HG03571 (cell line): ENCODE measurements around the gene NEK3.
"Not testable (repeated sequence)": the region's sequence is repeated elsewhere in the genome, so short reads cannot be mapped to it uniquely, and the experiment has no call there.

ENCODE experiments used
- ATAC-seq: cut with Tn5 transposase; IDR thresholded peaks from one replicate; pipeline ENCODE4 v1.9.1; 2021; ENCODE audit not compliant: unreplicated experiment

NEK3 gene

DNA sequence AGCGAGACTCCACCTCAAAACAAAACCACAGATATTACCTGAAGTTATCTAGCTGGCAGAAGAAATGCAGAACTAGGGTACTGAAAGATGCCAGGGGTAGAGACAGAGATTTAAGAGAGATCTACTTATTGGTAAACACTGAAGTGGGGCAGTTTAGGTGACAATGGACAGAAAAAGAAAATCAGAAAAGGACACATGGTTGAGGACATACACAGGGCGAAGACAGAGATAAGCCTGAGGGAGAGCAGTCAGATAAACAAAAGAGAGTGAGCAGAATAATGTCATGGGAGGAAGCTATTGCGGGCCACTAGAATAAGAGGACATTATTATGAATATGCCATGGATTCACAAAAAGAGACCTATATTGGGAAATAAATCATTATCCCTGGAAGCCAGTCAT lies 33.9 kb downstream of the NEK3 start:
- no peak for ATAC-seq

DNA sequence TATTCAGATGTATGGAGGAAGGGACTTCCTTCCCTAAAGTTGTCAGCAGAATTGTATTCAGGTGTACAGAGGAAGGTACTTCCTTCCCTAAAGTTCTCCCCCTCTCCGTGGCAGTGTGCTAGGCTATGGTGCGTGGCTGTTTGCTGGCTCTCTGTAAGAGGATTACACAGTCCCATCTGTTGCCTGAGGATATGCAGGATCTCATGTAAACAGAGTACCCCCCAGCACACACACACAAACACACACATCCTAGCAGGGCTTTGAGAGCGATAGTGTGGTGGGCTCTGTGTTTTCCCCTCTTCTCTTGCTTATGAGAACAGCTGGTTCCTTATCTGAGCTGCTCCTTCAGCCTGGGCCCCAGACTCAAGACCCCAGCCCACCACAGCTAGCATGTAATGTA lies 40.8 kb downstream of the NEK3 start:
- no peak for ATAC-seq

DNA sequence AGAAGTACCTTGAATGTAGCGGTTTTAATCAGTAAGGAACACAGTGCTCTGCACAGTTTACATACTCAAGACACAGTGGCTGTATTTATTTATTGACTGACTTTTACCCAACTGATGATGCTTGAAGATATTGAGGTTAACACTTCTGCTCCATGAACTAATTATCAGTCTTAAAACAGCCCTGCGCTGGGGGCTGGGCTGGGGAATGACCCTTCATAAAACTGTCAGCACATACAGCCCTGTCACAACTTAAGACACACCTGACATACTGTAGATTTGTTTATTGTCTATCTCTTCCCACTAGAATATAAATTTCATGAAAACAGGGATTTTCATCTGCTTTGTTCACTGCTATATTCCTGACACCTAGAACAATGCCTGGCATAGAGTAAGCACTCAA lies 41.3 kb downstream of the NEK3 start:
- ATAC-seq: no peak

DNA sequence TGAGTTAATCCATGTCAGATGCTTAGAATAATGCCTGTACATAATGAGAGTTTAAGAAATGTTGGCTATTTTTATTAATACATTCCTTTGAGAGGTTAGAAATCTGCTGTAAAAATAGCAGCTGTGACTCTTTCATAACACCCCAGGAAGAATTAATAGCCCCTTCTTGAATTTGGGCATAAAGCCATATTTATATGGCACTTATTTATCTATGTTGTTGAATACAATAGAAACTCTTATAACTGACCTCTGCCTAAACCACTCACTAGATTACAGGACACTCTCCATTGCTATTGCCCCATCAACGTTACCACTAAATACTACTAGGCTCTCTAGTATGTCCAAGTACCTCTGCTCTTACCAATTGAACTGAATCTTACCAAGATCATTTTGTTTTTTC lies 46.8 kb downstream of the NEK3 start:
- no peak for ATAC-seq

DNA sequence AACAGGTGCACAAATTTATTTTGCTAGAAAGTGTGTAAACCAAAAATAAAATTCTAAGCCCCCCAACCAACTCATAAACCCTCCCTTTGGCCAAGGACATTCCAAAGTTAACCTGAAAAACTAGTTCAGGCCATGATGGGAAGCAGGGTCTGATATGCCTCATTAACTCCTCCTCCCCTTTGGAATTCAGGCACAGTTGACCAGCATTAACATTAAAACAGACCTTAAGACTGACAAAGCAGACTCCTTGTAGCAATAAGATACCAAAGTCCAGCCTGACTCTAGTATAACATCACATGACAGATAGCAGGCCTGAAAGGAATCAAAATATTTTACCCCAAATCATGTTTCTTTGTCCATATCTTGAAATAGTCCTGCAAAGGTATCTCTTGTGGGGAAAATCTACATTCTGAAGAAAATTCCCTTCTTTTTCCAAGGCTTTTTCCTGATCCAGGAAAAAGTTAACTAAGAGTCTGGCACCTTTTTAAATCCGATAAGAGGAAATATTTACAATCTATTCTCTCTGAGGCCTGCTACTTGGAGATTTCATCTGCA lies 50.2 kb downstream of the NEK3 start:
- ATAC-seq: no peak

DNA sequence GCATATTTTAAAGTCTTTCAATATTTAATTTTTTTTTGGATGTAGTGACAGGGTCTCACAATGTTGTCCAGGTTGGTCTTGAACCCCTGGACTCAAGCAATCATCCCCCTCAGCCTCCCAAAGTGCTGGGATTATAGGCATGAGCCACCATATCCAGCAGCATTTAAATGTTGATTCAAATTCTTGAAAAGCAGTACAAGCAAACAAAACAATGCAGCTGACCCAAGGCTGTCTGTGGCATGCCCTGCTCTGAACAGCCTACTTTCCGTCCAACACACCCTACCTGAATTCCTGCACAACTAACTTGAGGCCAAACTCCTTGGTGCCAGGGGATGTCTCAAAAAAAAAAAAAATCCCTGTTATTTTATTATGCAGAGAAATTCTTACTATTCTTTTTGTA lies 53.6 kb downstream of the NEK3 start:
- ATAC-seq: no peak

DNA sequence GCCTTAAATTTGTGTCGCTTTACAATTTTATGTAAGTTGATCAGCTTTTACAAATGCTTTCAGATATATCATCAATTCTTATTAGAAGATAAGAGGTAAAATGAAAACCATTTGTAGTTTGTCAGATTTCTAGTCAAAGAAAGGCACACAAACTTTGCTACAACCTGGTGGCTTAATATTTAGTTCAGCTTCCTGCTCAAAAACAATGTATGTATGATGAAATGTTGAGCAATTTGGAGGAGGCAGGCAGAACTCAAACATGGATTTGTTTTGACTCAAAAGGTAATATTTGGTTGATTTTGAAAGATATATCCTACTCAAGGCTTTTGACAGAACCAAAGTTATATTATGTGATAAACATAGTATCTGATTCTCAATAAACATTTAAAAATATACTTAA lies 54.8 kb downstream of the NEK3 start:
- ATAC-seq: no peak

DNA sequence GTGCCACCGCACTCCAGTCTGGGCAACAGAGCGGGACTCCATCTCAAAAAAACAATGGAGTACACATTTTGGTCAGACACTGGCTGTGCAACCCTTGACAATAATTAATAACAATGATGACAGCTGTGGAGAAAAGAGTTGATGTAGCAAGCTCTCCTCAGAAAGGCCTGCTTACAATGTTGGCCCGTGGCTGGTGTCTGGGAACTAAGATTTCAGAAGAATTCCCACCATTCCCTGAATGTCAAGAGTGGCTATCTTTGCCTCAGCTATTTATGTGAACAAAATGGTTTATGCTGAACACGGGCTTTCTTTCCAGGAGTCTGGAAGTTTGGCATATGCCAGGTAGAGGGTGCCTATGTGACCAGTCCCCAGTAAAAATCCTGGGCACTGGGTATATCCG lies 56.0 kb downstream of the NEK3 start:
- ATAC-seq: no peak

DNA sequence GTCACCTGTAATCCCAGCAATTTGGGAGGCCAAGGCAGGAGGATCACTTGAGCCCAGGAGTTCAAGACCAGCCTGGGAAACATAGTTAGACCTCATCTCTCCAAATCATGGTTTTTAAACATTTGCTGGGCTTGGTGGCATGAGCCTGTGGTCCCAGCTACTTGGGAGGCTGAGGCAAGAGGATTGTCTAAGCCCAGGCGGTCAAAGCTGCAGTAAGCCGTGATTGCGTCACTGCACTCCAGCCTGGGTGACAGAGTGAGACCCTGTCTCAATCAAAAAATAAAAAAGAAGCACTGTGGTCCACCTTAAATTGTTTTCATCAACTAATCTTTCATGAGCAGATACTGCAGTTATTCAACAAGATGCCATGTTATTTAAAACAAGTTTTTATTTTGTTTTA lies 57.0 kb downstream of the NEK3 start:
- not testable (repeated sequence) for ATAC-seq

DNA sequence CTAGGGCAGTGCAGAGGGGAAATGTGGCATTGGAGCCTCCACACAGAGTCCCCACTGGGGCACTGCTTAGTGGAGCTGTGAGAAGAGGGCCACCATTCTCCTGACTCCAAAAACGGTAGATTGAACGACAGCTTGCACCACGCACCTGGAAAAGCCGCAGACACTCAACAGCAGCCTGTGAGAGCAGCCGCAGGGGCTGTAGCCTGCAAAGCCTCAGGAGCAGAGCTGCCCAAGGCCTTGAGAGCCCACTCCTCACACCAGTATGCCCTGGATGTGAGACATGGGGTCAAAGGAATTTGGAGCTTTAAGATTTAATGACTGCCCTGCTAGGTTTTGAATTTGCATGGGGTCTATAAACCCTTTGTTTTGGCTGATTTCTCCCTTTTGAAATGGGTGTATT lies 62.2 kb downstream of the NEK3 start:
- no peak for ATAC-seq

DNA sequence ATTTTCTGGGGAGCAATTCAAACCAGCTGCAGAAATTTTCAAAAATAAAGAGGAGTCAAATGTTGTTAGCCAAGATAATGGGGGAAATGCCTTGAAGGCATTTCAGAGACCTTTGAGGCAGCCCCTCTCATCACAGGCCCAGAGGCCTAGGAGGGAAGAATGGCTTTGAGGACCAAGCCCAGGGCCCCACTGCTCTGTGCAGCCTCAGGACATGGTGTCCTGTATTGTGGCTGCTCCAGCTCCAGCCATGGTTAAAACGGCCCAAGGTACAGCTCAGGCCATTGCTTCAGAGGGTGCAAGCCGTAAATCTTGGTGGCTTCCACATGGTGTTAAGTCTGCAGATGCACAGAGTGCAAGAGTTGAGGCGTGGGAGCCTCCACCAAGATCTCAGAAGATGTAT lies 62.6 kb downstream of the NEK3 start:
- no peak for ATAC-seq

DNA sequence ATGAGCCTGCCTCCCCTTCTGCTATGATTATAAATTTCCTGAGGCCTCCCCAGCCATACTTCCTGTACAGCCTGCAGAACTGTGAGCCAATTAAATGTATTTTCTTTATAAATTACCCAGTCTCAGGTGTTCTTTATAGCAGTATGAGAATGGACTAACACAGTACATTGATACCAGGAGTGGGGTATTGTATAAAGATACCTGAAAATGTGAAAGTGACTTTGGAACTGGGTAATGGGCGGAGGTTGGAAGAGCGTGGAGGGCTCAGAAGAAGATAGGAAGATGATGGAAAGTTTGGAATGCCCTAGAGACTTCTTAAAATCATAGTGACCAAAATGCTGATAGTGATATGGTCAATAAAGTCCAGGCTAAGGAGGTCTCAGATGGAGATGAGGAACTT lies 63.3 kb downstream of the NEK3 start:
- ATAC-seq: no peak

DNA sequence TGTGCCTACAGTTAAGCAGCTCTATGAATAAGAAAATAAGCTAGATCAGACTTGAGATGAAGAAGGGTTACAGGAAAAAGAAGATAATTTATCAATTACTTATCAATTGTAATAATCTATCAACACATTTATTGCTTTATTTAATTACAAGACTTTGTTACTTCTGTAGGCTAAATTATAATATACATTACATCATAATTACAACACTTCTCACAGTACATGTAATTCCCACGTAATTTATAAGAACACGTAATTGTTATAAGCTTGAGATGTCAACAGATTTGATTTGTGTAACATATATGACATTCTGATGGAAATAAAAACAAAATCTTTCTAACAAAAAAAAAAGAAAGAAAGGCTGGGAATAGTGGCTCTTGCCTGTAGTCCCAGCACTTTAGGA lies 67.3 kb downstream of the NEK3 start:
- ATAC-seq: no peak

DNA sequence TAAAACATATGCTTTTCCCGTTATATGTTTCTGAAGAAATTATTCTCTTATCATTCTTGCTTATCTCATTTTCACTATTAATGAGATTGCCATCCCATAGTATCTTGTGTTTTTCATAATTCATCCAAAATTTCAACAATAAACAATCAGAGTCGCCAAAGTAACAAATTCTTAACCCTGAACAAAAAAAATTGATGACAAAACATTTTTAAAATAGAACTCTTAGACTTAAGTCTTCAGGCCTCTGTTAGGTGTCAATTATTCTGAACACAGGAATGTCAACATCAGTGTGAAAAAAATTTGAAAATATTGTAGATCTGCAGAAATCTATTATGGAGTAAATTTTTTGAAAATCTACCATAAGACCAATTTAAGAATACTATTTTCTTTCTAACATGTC lies 67.9 kb downstream of the NEK3 start:
- no peak for ATAC-seq

DNA sequence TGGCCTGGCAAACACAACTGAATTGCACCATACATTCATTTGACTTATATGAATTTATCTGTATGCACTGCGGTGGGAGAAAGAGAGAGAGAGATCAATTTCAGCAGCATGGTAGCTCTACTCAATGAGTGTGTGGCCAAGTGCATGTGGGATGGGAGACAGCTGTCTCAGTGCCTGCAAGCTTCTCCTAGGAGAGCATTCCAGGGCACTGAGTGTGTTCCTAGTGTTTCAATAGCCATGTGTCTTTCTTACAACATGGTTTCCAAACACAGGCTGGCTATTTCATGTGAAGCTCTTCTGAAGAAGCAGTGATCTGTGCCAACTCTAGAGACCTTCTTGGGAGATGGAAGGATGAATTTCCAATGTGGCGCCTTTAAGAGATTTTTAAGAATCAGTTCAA lies 74.0 kb downstream of the NEK3 start:
- ATAC-seq: no peak

DNA sequence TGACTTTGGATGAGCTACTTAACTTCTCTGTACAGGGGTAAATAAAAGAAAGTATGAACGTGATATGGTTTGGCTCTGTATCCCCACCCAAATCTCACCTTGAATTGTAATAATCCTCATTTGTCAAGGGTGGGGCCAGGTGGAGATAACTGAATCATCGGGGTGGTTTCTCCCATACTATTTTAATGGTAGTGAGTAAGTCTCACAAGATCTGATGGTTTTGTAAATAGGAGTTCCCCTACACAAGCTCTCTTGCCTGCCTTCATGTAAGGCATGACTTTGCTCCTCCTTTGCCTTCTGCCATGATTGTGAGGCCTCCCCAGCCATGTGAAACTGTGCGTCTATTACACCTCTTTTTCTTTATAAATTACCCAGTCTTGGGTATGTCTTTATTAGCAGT lies 74.4 kb downstream of the NEK3 start:
- not testable (repeated sequence) for ATAC-seq
